IMR-90 (cell line): Measurements from ENCODE around the gene ARHGAP32. TPM values are rescaled to one million over a fixed set of nuclear protein-coding genes. Genes with fewer than 3 reads are reported as not detected.

Source experiments
- ATAC-seq: fragments of 200-7000 bp; cut with Tn5 transposase; 2 replicates; pipeline ENCODE4 v1.9.1; 2020; ENCODE audit warnings: low read depth, mild to moderate bottlenecking, moderate library complexity
- BruUV-seq: library from RNA; stranded (reverse); fragments of 400-500 nt; replicated peaks from 2 replicates; lab custom pipeline; 2021; lab: Mats Ljungman, UMichigan
- CTCF ChIA-PET: fragments of 300-600 bp; formaldehyde crosslinking; extraction: SDS; loops from one replicate; lab custom pipeline; 2021; ENCODE audit warnings: antibody characterized with exemption; lab: Yijun Ruan, JAX
- POLR2A ChIA-PET: fragments of 300-600 bp; sonication (Branson Sonifier 250); formaldehyde crosslinking; loops from one replicate; lab custom pipeline; 2022; ENCODE audit warnings: antibody characterized with exemption; ENCODE audit not compliant: unreplicated experiment; lab: Charles Lee
- DNase-seq: peaks from one replicate; pipeline ENCODE4 v3.0.0; 2013
- H2AFZ ChIP-seq: replicated peaks from 2 replicates; pipeline ENCODE3; 2013; ENCODE audit warnings: low read length, mild to moderate bottlenecking; ENCODE audit not compliant: poor library complexity
- H2AK5ac ChIP-seq: 2 replicates; pipeline ENCODE4 v1.6.1; 2013; ENCODE audit warnings: low read depth, low read length, inconsistent platforms
- H2AK9ac ChIP-seq: replicated peaks from 2 replicates; pipeline ENCODE3; 2013; ENCODE audit warnings: mild to moderate bottlenecking, low read depth, low read length, moderate library complexity; ENCODE audit not compliant: poor library complexity
- H2BK120ac ChIP-seq: 2 replicates; pipeline ENCODE4 v1.6.1; 2013; ENCODE audit warnings: low read depth, low read length, inconsistent platforms
- H2BK15ac ChIP-seq: 3 replicates; pipeline ENCODE4 v1.6.1; 2013; ENCODE audit warnings: low read depth, low read length, inconsistent platforms
- H2BK20ac ChIP-seq: 2 replicates; pipeline ENCODE4 v1.6.1; 2013; ENCODE audit warnings: low read depth, mild to moderate bottlenecking, inconsistent platforms, low read length, moderate library complexity
- H2BK5ac ChIP-seq: 2 replicates; pipeline ENCODE4 v1.6.1; 2013; ENCODE audit warnings: mild to moderate bottlenecking, low read depth, low read length, inconsistent platforms; ENCODE audit not compliant: poor library complexity, severe bottlenecking
- H3K14ac ChIP-seq: replicated peaks from 2 replicates; pipeline ENCODE4 v1.6.1; 2013; ENCODE audit warnings: low read depth, low read length, inconsistent platforms
- H3K18ac ChIP-seq: 2 replicates; pipeline ENCODE4 v1.6.1; 2013; ENCODE audit warnings: low read depth, low read length, control low read depth
- H3K23ac ChIP-seq: 2 replicates; pipeline ENCODE4 v1.6.1; 2013; ENCODE audit warnings: low read depth, low read length, inconsistent platforms
- H3K27ac ChIP-seq: 2 replicates; pipeline ENCODE4 v1.5.1; 2013; ENCODE audit warnings: mild to moderate bottlenecking, control low read depth, low read length; ENCODE audit not compliant: insufficient read depth
- H3K27me3 ChIP-seq: 2 replicates; pipeline ENCODE4 v1.6.1; 2013; ENCODE audit warnings: low read length; ENCODE audit not compliant: control insufficient read depth, insufficient read depth
- H3K36me3 ChIP-seq: 2 replicates; pipeline ENCODE4 v1.6.1; 2013; ENCODE audit warnings: low read length, mixed read lengths; ENCODE audit not compliant: control insufficient read depth, insufficient read depth
- H3K4ac ChIP-seq: 2 replicates; pipeline ENCODE4 v1.6.1; 2013; ENCODE audit warnings: low read depth, low read length, inconsistent platforms
- H3K4me1 ChIP-seq: 2 replicates; pipeline ENCODE4 v1.6.1; 2013; ENCODE audit warnings: low read length, mixed read lengths; ENCODE audit not compliant: control insufficient read depth, insufficient read depth
- H3K4me2 ChIP-seq: 2 replicates; pipeline ENCODE4 v1.6.1; 2013; ENCODE audit warnings: low read depth, mild to moderate bottlenecking, control low read depth, low read length, moderate library complexity
- H3K4me3 ChIP-seq: 2 replicates; pipeline ENCODE4 v1.5.1; 2013; ENCODE audit warnings: low read depth, mild to moderate bottlenecking, control low read depth, low read length, moderate library complexity; ENCODE audit not compliant: insufficient read depth
- H3K56ac ChIP-seq: 2 replicates; pipeline ENCODE4 v1.6.1; 2013; ENCODE audit warnings: low read length, inconsistent platforms; ENCODE audit not compliant: insufficient read depth; ENCODE audit errors: extremely low read depth
- H3K79me1 ChIP-seq, 2 experiments: 2 replicates each; pipeline ENCODE4 v1.6.1; 2013; ENCODE audit warnings: low read length in 2 of 2, inconsistent platforms in 1 of 2, low read depth in 1 of 2
- H3K9ac ChIP-seq: 2 replicates; pipeline ENCODE4 v1.6.1; 2013; ENCODE audit warnings: low read depth, low read length, control low read depth
- H3K9me1 ChIP-seq: 2 replicates; pipeline ENCODE4 v1.6.1; 2013; ENCODE audit warnings: low read length, inconsistent platforms; ENCODE audit not compliant: insufficient read depth
- H3K9me3 ChIP-seq: 2 replicates; pipeline ENCODE4 v1.6.1; 2013; ENCODE audit warnings: low read length; ENCODE audit not compliant: control insufficient read depth, insufficient read depth
- H4K20me1 ChIP-seq: 2 replicates; pipeline ENCODE4 v1.6.1; 2013; ENCODE audit warnings: low read length, inconsistent platforms; ENCODE audit not compliant: insufficient read depth
- H4K5ac ChIP-seq: 2 replicates; pipeline ENCODE4 v1.6.1; 2013; ENCODE audit warnings: mild to moderate bottlenecking, low read depth, low read length, control low read depth
- H4K8ac ChIP-seq, 2 experiments: 2 replicates each; pipeline ENCODE4 v1.6.1; 2013; ENCODE audit warnings: low read depth in 2 of 2, low read length in 2 of 2, control low read depth in 1 of 2, inconsistent platforms in 1 of 2
- H4K91ac ChIP-seq: 2 replicates; pipeline ENCODE4 v1.6.1; 2013; ENCODE audit warnings: low read depth, low read length, inconsistent platforms; ENCODE audit not compliant: insufficient read depth
- BHLHE40 ChIP-seq: fragments of 150-350 bp; IDR thresholded peaks from 2 replicates; pipeline ENCODE4 v1.6.1; 2016; ENCODE audit warnings: mild to moderate bottlenecking, low read depth, low read length
- CEBPB ChIP-seq: IDR thresholded peaks from 2 replicates; pipeline ENCODE4 v1.6.1; 2012; ENCODE audit warnings: low read depth, low read length, improper control_type of control experiment
- CTCF ChIP-seq: conservative IDR thresholded peaks from 2 replicates; pipeline ENCODE4 v1.5.1; 2012; ENCODE audit warnings: mild to moderate bottlenecking, low read depth, low read length, improper control_type of control experiment
- ELK1 ChIP-seq: fragments of 150-350 bp; IDR thresholded peaks from 2 replicates; pipeline ENCODE4 v1.6.1; 2016; ENCODE audit warnings: low read depth, mild to moderate bottlenecking, low read length, moderate library complexity, borderline replicate concordance
- FOS ChIP-seq: fragments of 150-350 bp; IDR thresholded peaks from 2 replicates; pipeline ENCODE4 v1.6.1; 2016; ENCODE audit warnings: low read depth, low read length
- MAZ ChIP-seq: IDR thresholded peaks from 2 replicates; pipeline ENCODE4 v1.6.1; 2012; ENCODE audit warnings: low read depth, mild to moderate bottlenecking, low read length, improper control_type of control experiment, moderate library complexity, borderline replicate concordance
- MXI1 ChIP-seq: IDR thresholded peaks from 2 replicates; pipeline ENCODE4 v1.6.1; 2012; ENCODE audit warnings: low read depth, mild to moderate bottlenecking, low read length, moderate library complexity, borderline replicate concordance
- NFE2L2 ChIP-seq: fragments of 150-350 bp; IDR thresholded peaks from 2 replicates; pipeline ENCODE4 v1.6.1; 2016; ENCODE audit warnings: low read depth, mild to moderate bottlenecking, low read length
- RAD21 ChIP-seq: IDR thresholded peaks from 2 replicates; pipeline ENCODE4 v1.6.1; 2012; ENCODE audit warnings: low read length, improper control_type of control experiment
- RCOR1 ChIP-seq: IDR thresholded peaks from 2 replicates; pipeline ENCODE4 v1.6.1; 2012; ENCODE audit warnings: mild to moderate bottlenecking, low read length, improper control_type of control experiment; ENCODE audit not compliant: insufficient replicate concordance
- RFX5 ChIP-seq: IDR thresholded peaks from 2 replicates; pipeline ENCODE4 v1.8.0; 2012; ENCODE audit warnings: low read depth, mild to moderate bottlenecking, low read length, moderate library complexity
- SMC3 ChIP-seq: fragments of 150-350 bp; IDR thresholded peaks from 2 replicates; pipeline ENCODE4 v1.6.1; 2016; ENCODE audit warnings: low read depth, mild to moderate bottlenecking, antibody characterized with exemption, low read length, moderate library complexity
- WGBS, 2 experiments: methylation state at CpG; one replicate each; pipeline versions ENCODE4 v1.1.5 to v1.1.7; 2013; ENCODE audit warnings: missing lambda C conversion rate in 2 of 2; ENCODE audit not compliant: insufficient read length in 1 of 2; ENCODE audit errors: extremely low coverage in 2 of 2; 5-methylcytosine and 5-hydroxymethylcytosine counted together
- dilution Hi-C: fragments of 300-500 bp; cut with HindIII; formaldehyde crosslinking; loops from one replicate; pipeline ENCODE4 v1.14.3; 2018; ENCODE audit warnings: low sequenced_read_pairs; ENCODE audit not compliant: unreplicated experiment
- in situ Hi-C: fragments of 300-500 bp; cut with MboI; formaldehyde crosslinking; loops from 3 replicates; pipeline ENCODE4 v1.14.3; 2019; ENCODE audit warnings: low sequenced_read_pairs, inconsistent platforms, mixed read lengths
- intact Hi-C: fragments of 100-400 bp; cut with micrococcal nuclease; formaldehyde crosslinking; loops from 2 replicates; pipeline ENCODE4 v1.10.0; 2022
- polyA plus RNA-seq, 3 experiments: library from polyadenylated mRNA; depleted of rRNA; stranded (reverse); fragments of >200 nt; gene quantifications; 2 replicates each; pipeline ENCODE4 v1.2.3, GENCODE V29; 2012; ENCODE audit warnings: low replicate concordance in 1 of 3
- total RNA-seq: library from RNA; depleted of rRNA; stranded (reverse); fragments of >200 nt; gene quantifications from 2 replicates; pipeline ENCODE4 v1.2.3, GENCODE V29; 2012

The ARHGAP32 gene
- total and polyA plus RNA-seq, 2 of the 4 experiments (the other 2 are of a cell fraction) = 4.1 to 8.4 TPM

- peaks cover 3% of the 10 kb centered on the region; the same call in 1 of the 2 replicates for H3K9me3 ChIP-seq
- no peak overlapping the region for H3K56ac ChIP-seq
- H2BK15ac ChIP-seq = no peak overlapping the region
- peaks cover 4% of the 10 kb centered on the region; the same call in 1 of the 2 replicates for H3K9me1 ChIP-seq
- ATAC-seq (no peak), DNase-seq (no peak)
- no peak overlapping the region for H2BK5ac ChIP-seq
- no peak overlapping the region for H4K8ac ChIP-seq
- H4K20me1 ChIP-seq = no peaks in the 10 kb centered on the region
- ChIA-PET POLR2A (no interaction called here), CTCF (no interaction called here)
- no peak overlapping the region for H3K9ac ChIP-seq
- H3K14ac ChIP-seq = no peak overlapping the region
- intact Hi-C loops (no loop called here), dilution Hi-C loops (no loop called here), in situ Hi-C loops (no loop called here)
- no peak overlapping the region for H2BK20ac ChIP-seq
- H2BK120ac ChIP-seq = no peak overlapping the region
- H3K36me3 ChIP-seq = no peaks in the 10 kb centered on the region
- no peak overlapping the region for H2AK9ac ChIP-seq
- no TSS peak for BruUV-seq
- peaks cover 40% of the 10 kb centered on the region for H3K27me3 ChIP-seq
- H3K4me2 ChIP-seq = no peak overlapping the region
- no peak overlapping the region for H3K23ac ChIP-seq
- TF ChIP-seq SMC3 (no peak), RCOR1 (no peak), RAD21 (no peak), CTCF (no peak), NFE2L2 (no peak), ELK1 (no peak), MXI1 (no peak), FOS (no peak), RFX5 (no peak), MAZ (no peak), CEBPB (no peak), BHLHE40 (no peak)
- H4K91ac ChIP-seq = no peak overlapping the region
- WGBS, 2 experiments = 14% methylated on average over 1 of the region's 6 CpGs; no CpG with 5 or more reads in 1 of the 2 experiments
- H3K4me1 ChIP-seq = peaks cover 8% of the 10 kb centered on the region
- no peaks in the 10 kb centered on the region for H3K79me1 ChIP-seq
- H3K4ac ChIP-seq = no peak overlapping the region
- H3K4me3 ChIP-seq = no peak overlapping the region
- no peak overlapping the region for H2AFZ ChIP-seq
- no peak overlapping the region for H3K27ac ChIP-seq
- no peak overlapping the region for H4K5ac ChIP-seq
- H3K18ac ChIP-seq = no peak overlapping the region
- H2AK5ac ChIP-seq = no peak overlapping the region
Measured at GRCh38 chr11:128915149-128915521, 277.0 kb downstream of the ARHGAP32 start.
